Measurements from ENCODE around the gene TCTA.
"Not testable (repeated sequence)": the region's sequence is repeated elsewhere in the genome, so short reads cannot be mapped to it uniquely, and the experiment has no call there.

Gene TCTA

GRCh38 chr3:49411968-49412631 is at the start of gene TCTA, which contains the start of gene RHOA:
Gene TCTA, plus strand, starts transcription at chr3:49412423. Its CDS starts 4 bp downstream, at chr3:49412427.
Gene RHOA, minus strand, starts transcription at chr3:49411976. Its CDS starts 36,387 bp downstream, at chr3:49375589.
- peak; percentile 98 for DNase-seq

- no peak for DNase-seq
Observed at GRCh38 chr3:49362561-49362960, 49.7 kb upstream of the TCTA start.

- DNase-seq, result no peak
Observed at GRCh38 chr3:49370585-49371290, 41.5 kb upstream of the TCTA start.

GRCh38 chr3:49371946-49372345 is 40.3 kb upstream of the TCTA start:
- DNase-seq, result no peak

- DNase-seq, result peak; percentile 59
Observed at GRCh38 chr3:49377483-49377882, 34.7 kb upstream of the TCTA start.

- DNase-seq, result no peak
Observed at GRCh38 chr3:49378249-49378895, 33.9 kb upstream of the TCTA start.

GRCh38 chr3:49383387-49383786 is 28.8 kb upstream of the TCTA start:
- DNase-seq, result no peak

GRCh38 chr3:49385617-49386016 is 26.6 kb upstream of the TCTA start:
- no peak for DNase-seq

GRCh38 chr3:49386056-49386756 is 26.0 kb upstream of the TCTA start:
- DNase-seq, result no peak

- DNase-seq, result no peak
Observed at GRCh38 chr3:49387721-49388120, 24.5 kb upstream of the TCTA start.

- no peak for DNase-seq
Observed at GRCh38 chr3:49388289-49388820, 23.9 kb upstream of the TCTA start.

GRCh38 chr3:49389297-49389696 is 22.9 kb upstream of the TCTA start:
- DNase-seq, result no peak

- DNase-seq, result not testable (repeated sequence)
Observed at GRCh38 chr3:49391310-49391709, 20.9 kb upstream of the TCTA start.

GRCh38 chr3:49397470-49397869 is 14.8 kb upstream of the TCTA start:
- no peak for DNase-seq

- no peak for DNase-seq
Observed at GRCh38 chr3:49399461-49399860, 12.8 kb upstream of the TCTA start.

GRCh38 chr3:49401766-49402165 is 10.5 kb upstream of the TCTA start:
- no peak for DNase-seq

GRCh38 chr3:49403891-49404290 is 8.3 kb upstream of the TCTA start:
- no peak for DNase-seq

- DNase-seq, result not testable (repeated sequence)
Observed at GRCh38 chr3:49405570-49405969, 6.7 kb upstream of the TCTA start.

- no peak for DNase-seq
Observed at GRCh38 chr3:49406571-49407565, 5.4 kb upstream of the TCTA start.

GRCh38 chr3:49410066-49410845 is 2.0 kb upstream of the TCTA start:
- no peak for DNase-seq
